ENCODE measurements around the gene GRAP2.

- TF ChIP-seq CTCF (IDR thresholded peaks at IDR 0.05) (no peak), POLR2A (IDR thresholded peaks at IDR 0.05) (no peak)
Observed at GRCh38 chr22:39966470-39966869, 65.6 kb downstream of the GRAP2 start.
